ENCODE measurements around the gene ZPBP2.
"Not testable (repeated sequence)": the region's sequence is repeated elsewhere in the genome, so short reads cannot be mapped to it uniquely, and the experiment has no call there.

ZPBP2 gene

GRCh38 chr17:39855911-39856649 is 11.9 kb upstream of the ZPBP2 start:
- DNase-seq (ENCODE audit: low spot score): not testable (repeated sequence)

GRCh38 chr17:39861235-39861634 is 6.8 kb upstream of the ZPBP2 start:
- DNase-seq (ENCODE audit: low spot score): no peak

- DNase-seq (ENCODE audit: low spot score): no peak
These were observed 4.6 kb upstream of the ZPBP2 start for GRCh38 chr17:39863244-39863917.

GRCh38 chr17:39863918-39864746 is 3.9 kb upstream of the ZPBP2 start, which contains the start of gene IKZF3:
Gene IKZF3, minus strand, starts transcription at chr17:39864312. Its CDS starts 186 bp downstream, at chr17:39864126.
- no peak for DNase-seq (ENCODE audit: low spot score)

GRCh38 chr17:39866013-39866730 is 1.8 kb upstream of the ZPBP2 start:
- DNase-seq (ENCODE audit: low spot score): no peak

GRCh38 chr17:39867084-39867879 is 720 bp upstream of the ZPBP2 start:
- DNase-seq (ENCODE audit: low spot score): no peak

GRCh38 chr17:39868554-39868942 is 546 bp downstream of the ZPBP2 start:
- DNase-seq (ENCODE audit: low spot score): no peak

GRCh38 chr17:39870776-39871175 is 2.8 kb downstream of the ZPBP2 start:
- DNase-seq (ENCODE audit: low spot score): no peak

- no peak for DNase-seq (ENCODE audit: low spot score)
These were observed 3.8 kb downstream of the ZPBP2 start for GRCh38 chr17:39871801-39872200.

GRCh38 chr17:39872751-39873150 is 4.7 kb downstream of the ZPBP2 start:
- DNase-seq (ENCODE audit: low spot score): no peak

- DNase-seq (ENCODE audit: low spot score): not testable (repeated sequence)
These were observed 18.1 kb downstream of the ZPBP2 start for GRCh38 chr17:39886102-39886501.

GRCh38 chr17:39887078-39887477 is 19.1 kb downstream of the ZPBP2 start:
- no peak for DNase-seq (ENCODE audit: low spot score)

GRCh38 chr17:39889200-39889599 is 21.2 kb downstream of the ZPBP2 start:
- no peak for DNase-seq (ENCODE audit: low spot score)

- DNase-seq (ENCODE audit: low spot score): no peak
These were observed 26.8 kb downstream of the ZPBP2 start for GRCh38 chr17:39894681-39895376.

GRCh38 chr17:39898088-39898487 is 30.1 kb downstream of the ZPBP2 start:
- DNase-seq (ENCODE audit: low spot score): no peak

GRCh38 chr17:39899215-39899614 is 31.2 kb downstream of the ZPBP2 start:
- DNase-seq (ENCODE audit: low spot score): no peak

GRCh38 chr17:39902027-39902426 is 34.0 kb downstream of the ZPBP2 start:
- not testable (repeated sequence) for DNase-seq (ENCODE audit: low spot score)

- no peak for DNase-seq (ENCODE audit: low spot score)
These were observed 35.3 kb downstream of the ZPBP2 start for GRCh38 chr17:39903158-39903884.

- no peak for DNase-seq (ENCODE audit: low spot score)
These were observed 36.9 kb downstream of the ZPBP2 start for GRCh38 chr17:39904990-39905288.

GRCh38 chr17:39908789-39909352 is 40.9 kb downstream of the ZPBP2 start:
- DNase-seq (ENCODE audit: low spot score): no peak
